GM19395 (cell line): ENCODE measurements around the gene ETV3.
A peak's percentile ranks its signal among the peaks of the same experiment; 100 is the strongest.
"Not testable (repeated sequence)": the region's sequence is repeated elsewhere in the genome, so short reads cannot be mapped to it uniquely, and the experiment has no call there.

Experiments
- ATAC-seq: cut with Tn5 transposase; IDR thresholded peaks from one replicate; pipeline ENCODE4 v1.9.1; 2021; ENCODE audit warnings: mild to moderate bottlenecking, moderate library complexity; ENCODE audit not compliant: unreplicated experiment

ETV3 gene

DNA sequence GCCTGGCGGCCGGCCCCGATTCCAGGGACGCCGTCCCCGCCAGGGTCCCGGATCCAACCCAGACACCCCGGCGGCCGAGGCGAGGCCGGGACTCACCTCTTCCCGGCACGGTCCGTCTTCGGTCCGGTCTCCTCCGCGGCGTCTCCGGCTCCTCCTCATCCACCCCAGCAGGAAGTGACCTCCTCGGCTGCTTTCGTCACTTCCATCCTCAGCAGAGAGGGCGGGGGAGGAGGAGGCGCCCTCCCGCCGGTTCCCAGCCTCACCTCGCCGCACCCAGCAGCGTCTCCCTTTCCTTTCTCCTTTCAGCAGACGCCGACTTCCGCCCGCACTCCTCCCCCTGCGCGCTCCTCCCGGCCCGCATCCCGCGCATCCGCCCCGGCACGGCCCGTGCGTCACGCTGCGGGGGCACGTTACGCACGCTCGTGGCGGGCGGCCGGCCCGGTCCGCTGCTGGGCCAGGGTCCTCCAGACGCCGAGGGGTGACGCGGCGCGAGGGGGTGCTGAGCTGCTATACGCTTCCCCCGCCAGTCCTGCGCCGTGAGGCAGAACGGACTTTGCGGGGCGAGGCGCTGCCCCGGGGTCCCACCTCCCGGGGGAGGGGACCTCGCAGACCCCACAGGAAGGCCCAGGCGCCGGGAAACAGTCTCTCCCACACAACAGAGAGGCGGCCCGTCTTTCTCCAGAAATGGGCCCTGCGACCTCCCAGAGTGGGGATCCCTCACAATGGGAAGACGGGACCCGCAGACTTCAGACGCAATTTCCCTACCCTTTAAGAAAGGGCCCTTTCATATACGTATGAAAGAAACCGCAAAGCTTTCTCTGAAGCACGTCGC is at the start of gene ETV3:
Gene ETV3 (minus strand): TSS at position 176 of the 832 bp plus-strand sequence. CDS start 2,043 bp downstream, outside the sequence.
- ATAC-seq: peak; percentile 84

DNA sequence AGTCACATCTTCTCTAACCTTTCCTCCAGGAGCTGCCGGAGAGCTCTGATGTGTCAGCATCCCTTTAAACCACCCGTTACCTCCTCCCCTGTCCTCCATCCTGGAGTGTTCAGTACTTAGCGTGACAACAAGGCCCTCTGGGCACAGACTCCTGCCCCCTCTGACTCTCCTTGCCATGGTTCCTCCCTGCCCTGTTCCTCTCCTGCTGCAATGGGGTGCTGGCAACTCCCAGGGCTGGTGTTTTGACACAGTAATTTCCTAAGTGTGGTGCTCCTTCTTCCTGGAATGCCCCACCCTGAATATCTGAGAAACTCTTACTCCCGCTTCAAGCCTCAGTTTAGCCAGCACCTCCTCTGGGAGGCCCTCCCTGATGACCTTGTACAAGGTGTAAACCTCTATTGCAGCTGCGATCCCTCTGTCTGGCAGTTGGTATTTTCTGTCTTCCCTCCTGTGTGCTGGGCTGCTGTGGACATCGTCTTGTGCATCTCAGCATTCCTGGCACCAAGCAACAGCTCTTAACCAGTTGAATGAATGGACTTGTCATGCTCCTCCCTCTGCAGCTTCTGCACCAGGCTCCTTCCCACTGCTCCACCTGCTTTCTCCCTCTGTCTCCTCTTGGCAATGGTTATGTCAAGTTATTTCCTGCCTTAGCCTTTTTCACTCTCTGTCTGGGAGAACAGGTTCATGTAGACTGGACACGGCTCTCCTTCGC is 48.2 kb upstream of the ETV3 start:
- ATAC-seq: no peak

DNA sequence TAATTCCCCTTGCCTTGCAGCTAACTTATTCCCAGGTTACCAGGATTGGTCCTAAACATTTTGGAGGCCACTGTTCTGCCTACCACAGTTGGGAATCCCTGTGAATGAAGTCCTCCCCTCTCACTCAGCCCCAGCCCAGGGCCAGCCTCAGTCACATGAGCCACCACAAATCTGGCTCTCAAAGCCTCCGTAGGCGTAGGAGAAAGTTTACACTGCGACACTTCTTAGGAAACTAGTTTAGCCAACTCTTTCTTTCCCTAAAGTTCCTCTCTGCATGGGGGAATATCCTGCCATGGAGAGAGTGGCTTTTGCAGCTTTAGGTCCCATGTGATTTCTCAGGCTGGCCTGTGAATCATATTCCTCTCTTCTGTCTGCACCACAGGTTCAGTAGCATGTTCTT is 45.7 kb upstream of the ETV3 start:
- ATAC-seq: no peak

DNA sequence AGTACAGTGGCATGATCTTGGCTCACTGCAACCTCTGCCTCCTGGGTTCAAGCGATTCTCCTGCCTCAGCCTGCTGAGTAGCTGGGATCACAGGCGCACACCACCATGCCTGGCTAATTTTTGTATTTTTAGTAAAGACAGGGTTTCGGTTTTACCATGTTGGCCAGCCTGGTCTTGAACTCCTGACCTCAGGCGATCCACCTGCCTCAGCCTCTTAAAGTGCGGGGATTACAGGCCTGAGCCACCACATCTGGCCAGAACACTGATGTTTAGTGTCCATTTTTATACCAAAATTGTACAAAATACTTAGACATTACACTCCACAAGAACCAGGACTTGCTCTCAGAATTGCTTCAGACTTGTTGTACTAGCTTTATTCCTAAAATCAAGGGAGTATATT is 44.2 kb upstream of the ETV3 start:
- not testable (repeated sequence) for ATAC-seq

DNA sequence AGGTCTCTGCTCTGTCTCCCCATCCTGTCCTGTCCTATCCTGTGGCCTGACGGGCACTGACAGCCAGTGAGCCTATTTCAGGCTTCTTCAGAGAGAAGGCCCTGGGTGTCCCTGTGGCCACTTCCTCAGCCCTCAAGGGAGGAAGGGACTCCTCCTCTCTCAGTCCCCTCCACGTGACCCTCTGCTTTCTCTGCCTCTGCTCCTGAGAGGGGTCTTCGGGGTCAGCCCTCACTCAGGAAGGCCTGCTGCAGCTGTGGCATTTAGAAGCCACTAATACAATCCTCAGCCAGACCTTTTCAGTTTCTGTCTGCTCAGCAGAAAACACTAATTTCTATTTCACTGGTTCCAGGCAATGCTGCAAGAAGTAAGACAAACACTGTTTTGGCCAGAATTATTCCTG is 43.6 kb upstream of the ETV3 start:
- peak; percentile 55 for ATAC-seq

DNA sequence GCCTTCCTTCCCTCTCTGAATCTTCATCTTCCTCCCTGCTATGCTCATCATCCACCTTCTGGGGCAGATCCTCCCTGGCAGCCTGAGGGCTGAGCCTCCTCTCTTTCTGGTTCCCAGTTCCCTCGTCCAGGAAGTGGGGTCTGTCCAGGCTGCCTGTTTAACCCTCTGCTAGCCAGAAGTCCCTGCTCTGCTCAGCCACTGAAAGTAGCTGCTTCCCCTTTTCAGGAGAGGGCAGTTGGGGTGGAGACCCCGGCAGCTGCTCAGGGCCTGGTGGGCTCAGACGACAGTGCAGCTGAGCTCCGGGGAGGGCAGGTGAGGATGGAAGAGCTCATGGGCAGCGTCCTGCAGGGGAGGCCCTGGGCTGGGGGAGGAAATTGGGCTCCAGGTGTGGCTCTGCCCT is 43.1 kb upstream of the ETV3 start:
- peak; percentile 31 for ATAC-seq

DNA sequence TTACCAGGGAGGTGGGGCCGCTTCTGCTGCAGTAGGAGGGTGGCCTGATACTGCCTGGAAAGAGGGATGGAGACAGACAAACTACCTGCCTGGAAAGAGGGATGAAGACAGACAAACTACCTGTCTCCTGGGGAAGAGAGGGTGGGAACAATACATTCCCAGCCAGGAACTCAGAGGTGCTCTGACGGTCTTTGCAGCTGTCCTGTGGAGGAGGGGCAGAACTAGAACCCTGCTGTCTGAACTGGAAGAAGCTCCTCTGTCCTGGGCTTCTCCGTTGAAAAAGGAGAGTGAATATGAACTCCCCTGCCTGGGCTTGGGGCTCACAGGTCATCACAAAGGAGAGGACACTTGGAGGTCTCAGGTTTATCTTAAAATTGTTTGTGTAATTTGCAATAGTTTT is 40.3 kb upstream of the ETV3 start:
- no peak for ATAC-seq

DNA sequence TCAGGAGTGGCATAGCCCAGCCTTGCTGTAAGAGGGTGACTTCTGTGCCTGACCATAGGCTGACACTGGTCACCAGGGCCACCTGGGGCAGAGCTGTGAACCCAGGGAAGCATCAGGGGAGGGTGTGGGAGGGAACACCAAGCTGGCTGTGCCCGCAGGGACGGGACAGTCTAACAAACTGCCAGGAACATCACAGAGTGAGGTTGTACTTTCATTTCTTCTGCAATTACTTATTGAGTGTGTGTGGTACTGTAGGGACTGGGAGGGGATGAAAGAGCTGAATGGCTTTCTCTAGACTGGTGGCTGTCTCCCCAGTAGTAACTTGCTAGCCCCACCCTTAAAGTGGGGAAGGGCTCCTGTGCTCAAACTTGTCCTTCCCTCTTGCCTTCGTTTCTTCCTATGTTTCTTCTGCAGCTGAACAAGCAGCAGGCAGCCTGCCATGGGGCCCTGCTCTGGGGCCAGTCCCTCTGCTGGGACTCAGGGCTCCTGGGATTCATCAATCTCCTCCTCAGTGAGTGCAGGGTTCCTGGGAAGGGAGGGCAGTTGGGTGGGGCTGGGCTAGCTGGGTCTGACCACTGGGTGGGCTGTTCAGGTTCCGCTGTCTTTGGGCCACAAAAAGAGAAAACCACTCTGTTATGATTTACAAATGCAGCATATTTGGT is 39.7 kb upstream of the ETV3 start:
- no peak for ATAC-seq

DNA sequence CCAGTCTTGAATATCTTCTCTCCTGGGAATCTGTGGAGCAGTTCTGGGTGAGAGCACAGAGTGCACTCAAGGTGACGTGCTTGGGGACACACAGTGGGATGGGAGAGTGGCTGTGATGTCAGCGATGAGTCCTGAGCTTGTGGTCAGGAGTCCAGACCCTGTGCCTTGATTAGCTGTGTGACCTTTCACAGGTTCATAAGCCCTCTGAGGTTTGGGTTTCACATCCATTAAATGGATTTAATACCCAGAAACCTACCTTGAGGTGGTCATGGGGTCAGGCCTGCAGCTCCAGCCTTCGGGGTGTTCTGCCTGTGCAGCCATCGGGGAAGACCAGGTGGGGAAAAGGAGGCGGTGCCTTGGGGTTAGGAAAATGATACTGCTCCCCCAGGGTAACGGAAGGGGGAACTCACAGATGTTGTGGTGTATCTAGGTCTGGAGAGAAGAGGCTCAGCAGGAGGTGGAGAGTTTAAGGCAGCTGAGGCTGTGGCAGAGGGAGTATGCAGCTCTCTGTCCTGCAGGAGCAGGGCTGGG is 38.5 kb upstream of the ETV3 start:
- ATAC-seq: peak; percentile 57

DNA sequence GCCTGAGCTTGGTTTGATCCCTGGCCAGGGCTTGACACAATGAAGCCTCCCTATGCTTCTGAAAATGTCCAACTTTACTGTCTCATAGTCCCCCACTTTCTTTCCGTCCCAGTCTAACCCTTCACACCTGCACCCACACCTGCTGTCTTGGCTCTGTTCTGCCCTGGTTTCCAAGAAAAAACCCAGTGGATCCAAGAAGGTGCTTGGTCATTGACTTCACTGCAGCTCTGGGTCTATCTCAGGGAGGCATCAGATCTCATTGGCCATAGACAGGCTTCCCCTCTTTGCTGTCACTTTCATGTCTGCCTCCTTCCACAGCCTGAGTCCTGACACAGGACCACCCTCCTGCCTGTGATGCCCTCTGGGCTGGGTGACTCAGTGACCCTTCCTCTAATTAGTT is 37.8 kb upstream of the ETV3 start:
- ATAC-seq: no peak

DNA sequence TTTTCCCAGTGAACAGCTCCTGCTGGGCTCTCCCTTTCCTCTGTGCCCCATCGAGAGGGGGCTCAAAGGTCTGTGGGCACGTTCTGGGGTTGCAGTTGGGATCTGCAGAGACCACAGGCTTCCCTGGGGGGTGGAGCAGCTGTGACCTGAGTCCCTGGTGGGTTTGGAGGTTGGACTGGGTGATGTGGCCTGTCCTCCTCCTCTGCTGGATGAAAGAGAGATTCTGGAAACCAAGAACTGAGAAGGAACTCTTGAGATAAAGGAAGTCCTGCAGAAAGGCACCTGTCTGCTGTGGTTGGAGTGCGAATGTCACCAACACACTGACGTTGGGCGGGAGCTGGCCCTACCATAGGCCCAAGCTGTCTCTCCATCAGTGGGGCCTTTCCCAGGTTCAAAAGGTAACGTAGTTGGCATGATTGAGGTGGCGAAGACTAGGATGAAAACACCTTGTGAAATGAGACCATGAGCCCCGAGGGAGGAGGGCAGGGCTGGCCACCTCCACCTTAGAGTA is 35.8 kb upstream of the ETV3 start:
- ATAC-seq: no peak

DNA sequence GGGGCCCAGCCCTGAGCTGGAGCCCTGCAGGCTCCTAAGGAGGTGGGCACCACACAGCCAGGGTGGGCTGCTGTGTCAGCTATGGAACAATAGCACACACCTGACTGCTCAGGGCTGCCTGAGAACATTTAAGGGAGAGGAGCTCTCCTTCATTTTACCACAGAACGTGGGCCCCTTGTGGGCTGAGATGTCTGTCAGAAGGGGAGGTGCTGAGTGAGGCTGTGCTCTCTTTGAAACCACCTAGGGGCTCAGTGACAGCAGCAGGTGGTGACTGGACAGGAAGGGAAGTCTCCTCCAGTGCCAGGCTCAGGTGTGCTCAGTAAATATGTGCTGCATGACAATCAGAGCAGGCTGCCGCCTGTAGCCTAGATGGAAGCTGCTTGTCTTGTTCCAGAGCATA is 35.0 kb upstream of the ETV3 start:
- ATAC-seq: not testable (repeated sequence)

DNA sequence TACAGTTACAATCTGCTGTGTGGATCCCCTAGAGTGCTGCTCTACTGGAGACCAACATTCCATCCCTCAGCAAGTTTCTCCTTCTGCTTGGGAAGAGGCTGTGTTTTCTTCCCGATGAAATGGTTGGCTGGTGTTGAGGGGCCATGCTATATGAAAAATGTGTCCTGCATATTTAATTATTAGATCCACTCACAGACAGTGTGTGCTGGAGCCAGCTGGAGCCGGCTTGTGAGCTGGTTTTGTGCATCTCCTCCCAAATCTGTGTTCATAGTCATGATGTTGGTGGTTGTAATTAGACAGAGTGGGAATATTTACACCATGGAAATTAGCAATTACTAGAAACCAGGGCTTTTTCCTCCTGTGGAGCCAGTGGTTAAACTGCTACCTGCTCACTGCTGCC is 34.4 kb upstream of the ETV3 start:
- not testable (repeated sequence) for ATAC-seq

DNA sequence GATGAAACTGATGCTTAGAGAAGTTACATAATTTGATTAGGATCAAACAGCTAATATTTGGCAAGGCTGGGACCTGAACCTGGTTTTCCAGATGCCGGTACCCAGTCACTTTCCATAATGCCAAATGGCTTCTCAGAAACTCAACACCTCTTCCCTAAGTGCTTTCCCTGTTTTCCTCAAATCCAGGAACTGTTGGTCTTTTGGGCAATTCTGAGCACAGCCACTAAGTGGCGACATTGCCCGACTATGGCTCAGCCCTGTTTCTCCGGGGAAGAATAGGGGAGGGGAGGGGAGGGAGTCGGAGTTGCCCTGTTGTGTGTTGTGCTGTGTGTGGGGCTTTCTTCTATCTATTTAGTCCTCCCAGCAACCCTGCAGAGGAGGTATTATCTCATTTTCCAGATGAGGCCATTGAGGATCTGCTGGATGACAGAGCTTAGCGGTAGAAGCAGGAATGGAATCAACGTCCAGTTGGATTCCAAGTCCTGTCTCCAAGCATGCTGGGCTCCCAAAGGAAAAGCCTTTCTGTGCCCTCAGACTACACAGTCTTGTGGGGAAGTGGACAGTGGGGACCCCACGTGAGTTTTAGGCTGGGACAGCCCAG is 33.8 kb upstream of the ETV3 start:
- not testable (repeated sequence) for ATAC-seq

DNA sequence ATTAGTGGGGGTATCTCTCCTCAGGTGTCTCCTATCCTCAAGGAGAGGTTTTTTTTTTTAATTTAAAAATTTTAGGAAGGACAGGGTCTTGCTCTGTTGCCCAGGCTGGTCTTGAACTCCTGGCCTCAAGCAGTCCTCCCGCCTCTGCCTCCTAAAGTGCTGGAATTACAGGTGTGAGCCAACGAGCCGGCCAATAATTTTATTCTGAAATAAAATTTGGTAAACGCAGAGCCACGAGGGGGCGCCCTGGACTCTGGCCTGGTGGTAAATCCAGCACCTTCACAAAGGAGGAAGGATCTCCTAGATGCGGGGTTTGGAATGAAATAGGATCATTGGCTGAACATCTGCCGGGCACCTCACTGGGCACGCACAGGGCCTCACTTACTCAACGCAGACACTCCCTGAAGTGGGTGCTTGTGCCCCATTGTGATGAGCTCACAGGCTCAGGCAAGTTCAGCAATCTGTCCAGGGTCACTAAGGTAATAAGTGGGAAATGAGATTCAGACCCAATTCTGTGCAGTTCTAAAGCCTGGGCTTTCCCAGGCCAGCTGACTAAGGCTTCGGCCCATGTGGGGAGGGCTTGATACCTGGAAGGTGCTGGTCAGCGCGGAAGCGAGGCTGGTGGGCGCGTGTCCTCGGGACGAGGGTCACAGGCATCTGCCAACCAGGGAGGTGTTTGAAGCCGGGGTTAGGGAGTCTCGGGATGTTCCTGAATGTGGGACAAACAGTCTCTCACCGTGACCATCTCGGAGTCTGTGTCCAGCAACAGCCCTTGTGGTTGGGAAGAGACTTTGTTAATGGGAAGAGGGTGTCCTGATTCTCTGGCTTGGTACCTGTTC is 32.7 kb upstream of the ETV3 start:
- ATAC-seq: no peak

DNA sequence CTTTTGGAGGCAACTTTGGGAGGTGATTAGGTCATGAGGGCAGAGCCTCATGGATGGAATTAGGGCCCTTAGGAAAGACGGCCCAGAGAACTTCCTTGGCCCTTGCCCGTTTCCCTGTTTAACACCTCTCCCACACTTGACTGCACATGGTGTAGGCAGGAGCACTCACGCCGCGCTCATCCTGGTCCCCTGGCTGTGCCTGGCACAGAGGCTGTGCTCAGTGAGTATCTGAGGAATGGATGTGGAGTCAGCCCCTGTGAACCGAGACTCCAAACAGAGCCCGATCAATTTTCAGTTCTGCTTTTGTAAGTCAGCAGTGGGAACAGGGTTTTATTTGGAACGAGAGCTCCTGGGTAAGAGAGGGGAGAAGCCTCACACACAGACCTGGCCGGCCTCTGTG is 29.8 kb upstream of the ETV3 start:
- ATAC-seq: no peak

DNA sequence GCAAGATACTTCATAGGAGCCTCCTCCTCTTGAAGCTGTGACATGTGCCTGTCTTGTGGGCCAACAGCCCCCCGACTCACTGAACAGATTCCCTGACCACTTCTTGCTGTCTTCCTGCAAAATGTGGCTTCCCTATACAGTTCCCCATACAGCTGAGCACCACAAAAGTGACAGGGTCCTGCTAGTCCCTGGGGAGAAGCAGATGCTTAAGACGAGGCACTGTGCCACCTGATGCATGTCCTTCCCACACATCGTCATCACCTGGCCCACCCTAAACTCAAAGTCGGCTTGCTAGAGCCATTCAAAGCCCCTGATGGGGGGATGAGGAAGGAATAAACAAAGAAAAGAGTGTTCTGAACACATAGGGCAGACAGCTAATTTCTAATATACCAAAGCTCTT is 29.2 kb upstream of the ETV3 start:
- ATAC-seq: no peak

DNA sequence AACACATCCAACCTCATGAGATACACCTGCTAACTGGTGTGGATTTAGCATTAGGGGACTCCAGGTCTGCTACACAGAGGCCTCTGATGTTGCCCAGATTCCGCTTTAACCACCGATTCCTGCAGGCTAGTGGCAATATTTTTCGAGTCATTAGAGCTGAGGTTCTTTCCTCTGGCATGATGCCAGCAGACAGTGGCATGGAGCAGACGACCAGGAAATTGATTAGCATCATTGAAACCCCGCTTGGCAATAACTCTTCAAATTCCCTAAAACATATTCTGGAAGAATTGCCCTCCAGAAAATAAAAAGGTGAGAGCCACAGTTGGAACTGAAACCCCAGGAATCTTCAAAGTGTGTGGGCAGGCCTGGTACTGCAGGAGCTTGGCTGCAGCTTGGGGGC is 28.4 kb upstream of the ETV3 start:
- no peak for ATAC-seq

DNA sequence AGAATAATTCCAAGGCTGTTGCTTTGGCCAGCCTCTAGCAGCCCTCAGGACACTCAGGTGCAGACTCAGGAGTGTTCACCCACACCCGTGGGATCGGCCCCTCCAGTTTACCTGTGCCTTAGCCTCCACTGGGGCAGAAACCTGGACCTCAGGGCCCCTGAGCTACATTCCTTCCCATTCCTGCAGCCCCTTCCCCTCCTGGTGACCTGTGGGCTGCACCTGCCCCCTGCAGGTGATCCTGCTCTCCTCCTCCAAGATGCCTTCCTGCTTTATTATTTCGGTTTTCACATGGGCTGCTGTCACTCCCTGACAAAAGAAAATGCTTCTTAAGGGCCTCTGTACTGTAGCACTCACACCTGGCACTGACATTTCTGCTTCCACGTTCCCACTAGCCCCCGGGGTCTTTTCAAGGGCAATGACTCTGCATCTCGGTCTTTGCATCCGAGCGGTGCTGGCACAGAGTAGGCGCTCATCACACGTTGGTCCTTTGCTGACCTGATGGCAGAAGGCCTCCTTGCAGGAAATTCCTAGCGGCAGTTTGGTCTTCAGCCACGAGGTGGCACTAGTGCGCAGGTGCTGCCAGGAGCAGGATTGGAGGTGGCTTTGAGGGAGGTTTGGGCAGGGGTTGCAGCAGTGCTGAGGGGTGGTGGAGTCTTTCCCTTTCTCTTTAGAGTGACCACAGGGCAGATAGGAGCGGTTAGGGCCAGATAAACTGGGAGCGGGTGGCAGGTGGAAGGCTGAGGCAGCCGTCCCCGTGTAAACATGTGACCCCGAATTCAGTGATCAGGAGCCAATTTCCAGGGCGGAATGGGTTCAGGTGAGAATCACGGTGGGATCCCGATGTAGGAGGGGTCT is 25.3 kb upstream of the ETV3 start:
- ATAC-seq: no peak
